GM21619 (cell line): Measurements from ENCODE around the gene GNRH2.
"Not testable (repeated sequence)": the region's sequence is repeated elsewhere in the genome, so short reads cannot be mapped to it uniquely, and the experiment has no call there.

Experiments
- ATAC-seq: cut with Tn5 transposase; IDR thresholded peaks from one replicate; pipeline ENCODE4 v1.9.1; 2021; ENCODE audit not compliant: unreplicated experiment

Gene GNRH2

GRCh38 chr20:3072530-3073250 lies 29.3 kb downstream of the GNRH2 start:
- ATAC-seq = no peak

GRCh38 chr20:3073251-3073643 lies 29.8 kb downstream of the GNRH2 start:
- ATAC-seq = not testable (repeated sequence)

GRCh38 chr20:3074812-3075211 lies 31.4 kb downstream of the GNRH2 start:
- no peak for ATAC-seq

- not testable (repeated sequence) for ATAC-seq
Observed at GRCh38 chr20:3075315-3075714, 31.9 kb downstream of the GNRH2 start.

GRCh38 chr20:3077618-3078134 lies 34.3 kb downstream of the GNRH2 start:
- ATAC-seq = no peak

GRCh38 chr20:3080939-3081388 lies 37.5 kb downstream of the GNRH2 start:
- no peak for ATAC-seq

- no peak for ATAC-seq
Observed at GRCh38 chr20:3081641-3082040, 38.2 kb downstream of the GNRH2 start.

- no peak for ATAC-seq
Observed at GRCh38 chr20:3082306-3082951, 39.0 kb downstream of the GNRH2 start.

- no peak for ATAC-seq
Observed at GRCh38 chr20:3082955-3083952, 39.8 kb downstream of the GNRH2 start.

GRCh38 chr20:3084283-3084985 lies 41.0 kb downstream of the GNRH2 start, which contains the start of gene AVP:
TSS of gene AVP (minus strand) at chr20:3084724. CDS start at chr20:3084674, 50 bp downstream.
- ATAC-seq = no peak

GRCh38 chr20:3084986-3085360 lies 41.6 kb downstream of the GNRH2 start:
- ATAC-seq = no peak

- ATAC-seq = no peak
Observed at GRCh38 chr20:3085571-3086072, 42.2 kb downstream of the GNRH2 start.

- ATAC-seq = no peak
Observed at GRCh38 chr20:3088031-3088430, 44.6 kb downstream of the GNRH2 start.

- ATAC-seq = no peak
Observed at GRCh38 chr20:3090565-3090964, 47.1 kb downstream of the GNRH2 start.

GRCh38 chr20:3092611-3093379 lies 49.4 kb downstream of the GNRH2 start:
- ATAC-seq = no peak

- ATAC-seq = no peak
Observed at GRCh38 chr20:3093861-3094361, 50.5 kb downstream of the GNRH2 start.

- ATAC-seq = no peak
Observed at GRCh38 chr20:3094848-3095629, 51.6 kb downstream of the GNRH2 start.
